Ovary (tissue), 3 donors: ENCODE data around the gene ATP5F1A.

Experiments used
- CTCF ChIP-seq, 3 donors: fragments of 450-650 bp in 2 of 3; fragments of 200-600 bp in 1 of 3; IDR thresholded peaks; one replicate each; pipeline versions ENCODE4 v1.5.1 to v1.8.0; 2016 to 2022; ENCODE audit warnings: antibody characterized with exemption in 3 of 3, mild to moderate bottlenecking in 1 of 3
- EP300 ChIP-seq: sonication (generic); formaldehyde crosslinking; IDR thresholded peaks from one replicate; pipeline ENCODE4 v1.6.1; 2017; ENCODE audit warnings: antibody characterized with exemption
- POLR2A ChIP-seq: fragments of 450-650 bp; IDR thresholded peaks from one replicate; pipeline ENCODE4 v1.6.1; 2017; ENCODE audit warnings: antibody characterized with exemption, mild to moderate bottlenecking, moderate library complexity
- donor health status: DM: no; HTN: no; CAD: no.

DNA sequence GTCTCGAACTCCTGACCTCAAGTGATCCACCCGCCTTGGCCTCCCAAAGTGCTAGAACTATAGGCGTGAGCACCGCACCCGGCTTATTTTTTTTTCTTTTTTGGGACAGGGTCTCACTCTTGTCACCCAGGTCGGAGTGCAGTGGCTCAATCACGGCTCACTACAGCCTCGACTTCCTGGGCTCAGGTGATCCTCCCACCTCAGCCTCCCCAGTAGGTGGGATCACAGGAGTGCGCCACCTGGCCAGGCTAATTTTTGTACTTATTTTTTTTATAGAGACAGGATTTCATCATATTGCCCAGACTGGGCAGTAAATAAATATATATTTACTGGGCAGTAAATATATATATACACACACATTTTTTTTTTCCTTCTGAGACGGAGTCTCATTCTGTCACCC lies 2.6 kb downstream of the ATP5F1A start:
- no peak for TF ChIP-seq CTCF (IDR thresholded peaks at IDR 0.05)
- no peak for TF ChIP-seq EP300
- no peak for TF ChIP-seq POLR2A
